Kasumi-1 (cell line): Measurements from ENCODE around the gene PDZD2.

Experiments
- DNase-seq, 2 experiments: peaks; one replicate each; lab custom pipeline; 2025; lab: John Stamatoyannopoulos, UW

PDZD2 gene

DNA sequence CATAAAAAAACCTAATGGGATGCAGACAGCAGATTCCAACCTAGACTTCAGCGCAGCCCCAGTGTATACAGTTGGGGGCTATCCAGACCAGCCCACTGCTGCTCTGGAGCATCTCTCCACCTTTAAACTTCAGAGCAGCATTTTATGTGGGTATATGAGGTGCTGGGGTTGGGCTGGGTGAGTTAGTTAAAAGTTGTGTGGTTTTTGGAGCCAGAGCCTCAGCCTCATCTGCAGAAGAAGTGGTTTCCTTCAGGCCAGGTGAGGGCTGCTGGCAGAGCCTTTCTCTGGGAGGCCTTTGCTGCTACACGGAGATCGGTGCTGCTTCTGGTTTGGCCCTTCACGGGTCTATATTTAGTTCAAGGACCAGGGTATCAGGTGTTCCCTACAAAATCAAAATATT, 228.3 kb downstream of the PDZD2 start:
- no peak for DNase-seq

DNA sequence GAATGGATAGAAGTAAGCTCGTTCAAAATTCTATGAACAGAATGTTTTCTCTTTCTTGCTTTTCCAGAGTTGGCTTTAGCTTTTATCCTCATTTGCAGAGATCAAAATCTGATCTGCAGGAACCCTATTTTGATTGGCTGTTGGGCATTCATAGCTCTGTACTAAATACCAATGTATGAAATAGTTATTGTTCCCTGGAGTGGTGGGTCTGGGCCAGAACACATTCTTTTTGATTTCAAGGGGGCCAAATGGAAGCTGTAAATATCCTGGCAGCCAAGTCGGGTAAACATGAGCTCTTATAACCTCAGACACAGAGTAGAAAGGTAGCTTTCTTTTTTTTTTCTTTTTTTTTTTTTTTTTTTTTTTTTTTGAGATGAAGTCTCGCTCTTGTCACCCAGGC, 241.5 kb downstream of the PDZD2 start:
- no peak for DNase-seq

- no peak for DNase-seq
These were observed 246.0 kb downstream of the PDZD2 start for GRCh38 chr5:31884896-31885295.

GRCh38 chr5:31886206-31886605, 247.3 kb downstream of the PDZD2 start:
- no peak for DNase-seq

DNA sequence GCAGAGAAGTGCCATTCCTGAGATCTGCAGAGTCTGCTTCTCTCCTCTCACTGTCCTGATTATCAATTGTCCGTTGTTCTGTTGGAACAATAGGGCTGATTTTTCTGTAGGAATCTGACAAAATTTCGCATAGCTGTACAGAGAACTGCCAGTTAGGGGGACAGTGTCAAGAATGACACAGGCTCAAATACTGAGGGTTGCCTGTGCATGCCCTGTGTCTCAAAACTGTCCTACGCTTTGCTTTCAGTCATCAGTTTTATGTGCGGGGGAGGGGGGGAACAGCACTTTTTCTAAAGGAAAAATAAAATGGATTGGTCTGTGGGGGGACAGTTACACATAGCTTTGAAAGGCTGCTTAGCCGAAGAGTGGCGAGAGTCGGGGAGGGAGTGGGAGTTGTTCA, 248.6 kb downstream of the PDZD2 start:
- no peak for DNase-seq

DNA sequence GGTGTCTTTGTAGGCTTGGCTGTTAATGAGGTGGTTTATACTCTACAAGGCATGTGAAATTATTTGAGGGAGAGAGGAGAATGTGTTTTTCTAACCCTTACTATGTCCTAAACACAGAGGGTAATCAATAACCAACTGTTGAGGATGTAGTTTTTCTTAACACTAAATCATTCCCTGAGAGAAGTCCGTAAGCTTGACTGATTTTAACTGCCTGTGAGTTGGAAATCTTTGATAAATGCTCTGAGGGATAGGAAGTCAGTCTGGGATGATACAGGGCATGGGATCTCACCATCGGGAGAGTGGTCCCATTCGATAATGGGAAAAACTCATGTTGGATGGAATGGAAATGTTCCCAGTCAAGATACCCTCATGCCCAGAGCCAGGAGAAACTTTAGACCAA, 249.6 kb downstream of the PDZD2 start:
- no peak for DNase-seq

- DNase-seq: no peak
These were observed 250.2 kb downstream of the PDZD2 start for GRCh38 chr5:31889001-31889561.

GRCh38 chr5:31890046-31890445, 251.1 kb downstream of the PDZD2 start:
- DNase-seq: no peak

GRCh38 chr5:31894141-31894540, 255.2 kb downstream of the PDZD2 start:
- DNase-seq: no peak

DNA sequence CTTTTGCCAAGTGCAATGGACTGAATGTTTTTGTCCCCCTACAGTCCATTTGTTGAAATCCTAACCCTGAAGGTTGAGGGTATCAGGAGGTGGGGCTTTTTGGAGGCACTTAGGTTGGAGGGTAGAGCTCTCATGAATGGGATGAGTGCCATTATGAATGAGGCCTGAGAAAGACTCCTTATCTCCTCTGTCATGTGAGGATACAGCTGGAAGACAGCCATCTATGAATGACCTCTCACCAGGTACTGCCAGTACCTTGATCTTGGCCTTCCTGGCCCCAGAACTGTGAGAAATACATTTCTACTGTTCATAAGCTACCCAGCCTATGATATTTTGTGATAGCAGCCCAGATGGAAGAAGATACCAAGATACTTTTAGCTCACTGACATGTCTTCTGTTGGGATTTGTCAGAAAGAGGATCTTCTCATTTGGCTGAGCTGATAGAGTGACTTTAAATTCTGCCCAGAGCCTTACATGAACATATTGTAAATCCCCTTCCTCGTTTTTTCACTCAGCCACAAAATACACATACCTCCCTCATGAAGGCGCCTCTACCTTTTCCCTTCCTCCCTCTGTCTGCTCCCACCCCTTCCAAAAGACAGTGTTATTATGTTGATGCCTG, 256.4 kb downstream of the PDZD2 start:
- DNase-seq: no peak

GRCh38 chr5:31898036-31898632, 259.2 kb downstream of the PDZD2 start:
- no peak for DNase-seq

DNA sequence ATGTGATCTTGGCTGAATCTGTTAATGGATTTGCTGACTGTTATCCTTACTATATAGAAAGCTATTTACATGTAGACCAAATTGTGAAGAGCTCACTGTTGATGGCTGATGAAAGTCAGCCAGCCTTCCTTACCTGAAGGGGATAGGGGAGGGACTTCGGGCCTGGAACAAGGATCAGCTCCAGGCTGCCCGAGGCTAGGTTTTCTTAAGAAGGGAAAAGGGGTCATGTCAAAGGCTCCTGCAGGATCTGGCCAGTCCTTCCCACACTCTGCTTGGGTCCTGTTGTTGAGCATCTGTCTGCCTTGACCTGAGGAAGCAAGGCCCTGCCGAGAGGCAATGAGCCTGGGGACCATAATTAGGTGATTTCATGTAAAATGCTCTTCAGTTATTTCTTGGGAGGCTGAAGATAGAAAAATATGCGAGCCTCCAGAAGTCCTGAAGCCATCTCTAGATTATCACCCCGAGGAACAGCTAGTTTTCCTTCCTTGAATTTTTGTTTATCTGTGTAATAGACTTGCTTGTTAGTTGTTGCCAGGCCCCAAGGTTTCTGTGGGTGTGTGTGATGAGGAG, 261.4 kb downstream of the PDZD2 start:
- no peak for DNase-seq

GRCh38 chr5:31901807-31902530, 263.0 kb downstream of the PDZD2 start:
- DNase-seq: no peak

GRCh38 chr5:31908396-31908795, 269.5 kb downstream of the PDZD2 start:
- DNase-seq: no peak

- DNase-seq: no peak
These were observed 270.1 kb downstream of the PDZD2 start for GRCh38 chr5:31909073-31909472.

DNA sequence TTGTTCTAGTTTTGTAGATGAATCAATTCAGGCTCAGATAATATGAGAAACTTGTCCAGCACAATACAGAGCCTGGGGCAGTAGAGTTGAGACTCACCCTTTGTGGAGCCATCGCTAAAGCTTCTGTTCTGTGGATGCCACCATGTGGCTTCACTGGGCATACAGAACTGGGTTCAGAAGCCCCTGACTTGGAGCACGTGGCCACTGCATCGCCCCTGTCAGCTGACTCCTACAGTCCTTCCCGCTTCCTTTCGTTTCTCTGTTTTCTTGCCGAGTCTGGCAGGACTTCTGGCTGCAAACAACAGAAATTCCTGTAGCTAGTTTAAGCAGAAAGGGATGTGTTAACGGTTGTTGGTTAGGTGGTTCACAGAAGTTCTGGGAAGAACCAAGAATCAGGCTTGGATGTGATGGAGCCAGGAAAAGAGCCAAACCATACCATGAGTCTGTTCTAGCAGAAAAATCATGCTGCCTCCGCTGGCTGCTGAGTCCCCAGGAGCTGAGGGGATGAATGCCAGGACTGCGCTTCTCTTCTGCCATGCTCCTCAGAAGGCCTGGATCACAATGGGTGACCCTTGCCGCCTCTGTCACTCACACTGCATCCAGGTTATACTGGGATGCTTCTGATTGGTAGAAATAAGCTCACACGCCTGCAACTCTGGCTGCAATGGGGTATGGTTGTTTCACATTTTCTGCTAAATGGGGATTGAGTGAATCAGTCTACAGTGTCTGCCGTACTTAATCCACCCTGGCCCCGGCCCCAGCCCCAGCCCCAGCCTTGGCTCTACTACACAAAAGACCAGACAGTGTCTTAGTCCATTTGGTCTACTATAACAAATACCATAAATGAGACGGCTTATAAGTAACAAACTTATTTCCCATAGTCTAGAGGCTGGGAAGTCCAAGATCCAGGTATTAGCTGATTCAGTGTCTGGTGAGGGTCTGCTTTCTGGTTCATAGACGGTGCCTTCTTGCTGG, 272.6 kb downstream of the PDZD2 start:
- no peak for DNase-seq

DNA sequence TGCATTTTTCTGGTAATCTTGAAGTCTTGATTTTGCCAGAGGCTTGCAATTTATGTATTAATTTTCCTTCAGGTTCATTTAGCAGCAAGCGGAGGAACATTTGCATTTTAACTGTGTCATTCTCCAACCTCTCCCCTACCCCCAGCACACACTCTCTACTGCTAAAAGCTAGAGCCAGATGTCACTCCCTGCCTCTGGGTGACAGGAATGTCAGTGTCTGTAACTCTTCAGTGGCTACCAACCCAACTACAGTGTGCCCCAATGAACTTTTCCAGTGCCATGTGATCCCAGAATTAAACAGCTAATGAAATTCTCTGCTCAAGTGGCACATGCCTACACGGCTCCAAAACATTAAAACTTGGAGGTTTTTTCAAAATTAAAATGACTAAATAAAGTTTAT, 274.9 kb downstream of the PDZD2 start:
- no peak for DNase-seq

DNA sequence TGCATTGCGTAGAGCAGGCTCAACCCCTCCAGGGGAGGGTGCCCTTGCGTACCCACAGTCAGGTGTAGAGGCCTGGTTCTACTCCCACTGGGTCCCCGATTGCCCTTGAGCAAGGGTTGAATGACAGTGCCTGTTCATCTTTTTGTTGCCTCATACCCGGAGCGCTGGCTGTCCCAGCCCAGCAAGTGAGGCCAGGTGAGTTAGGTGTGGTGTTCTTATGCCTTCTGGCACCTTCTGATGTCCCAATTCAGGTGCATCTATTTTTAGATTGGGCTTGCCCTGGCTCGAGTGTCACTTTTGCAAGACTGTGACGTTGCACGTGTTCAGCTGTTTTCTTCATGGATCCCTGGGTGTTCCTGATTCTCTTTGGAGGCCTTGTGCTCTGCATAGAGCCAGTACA, 277.4 kb downstream of the PDZD2 start:
- no peak for DNase-seq

GRCh38 chr5:31918739-31919138, 279.8 kb downstream of the PDZD2 start:
- no peak for DNase-seq

DNA sequence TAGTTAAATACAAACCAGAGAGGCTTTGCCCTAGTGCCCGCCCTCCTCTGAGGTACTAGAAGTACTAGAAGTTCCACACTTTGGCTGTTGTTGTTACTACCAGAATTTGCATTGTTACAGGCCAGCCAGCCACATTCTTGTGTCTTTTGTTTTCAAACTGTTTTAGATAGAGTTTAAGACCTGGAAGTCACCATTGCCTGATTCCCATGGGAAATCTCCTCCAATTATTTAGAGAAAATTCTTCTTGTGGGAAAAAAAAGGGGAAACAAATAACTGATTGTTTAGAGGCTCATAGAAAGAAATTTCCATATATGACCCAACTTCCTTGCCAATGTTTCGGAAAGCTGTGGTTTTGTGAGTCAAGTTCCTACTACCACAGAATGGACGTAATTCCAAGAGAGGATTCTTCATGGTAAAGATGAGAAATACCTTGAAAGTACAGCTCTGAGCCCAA, 282.9 kb downstream of the PDZD2 start:
- no peak for DNase-seq

DNA sequence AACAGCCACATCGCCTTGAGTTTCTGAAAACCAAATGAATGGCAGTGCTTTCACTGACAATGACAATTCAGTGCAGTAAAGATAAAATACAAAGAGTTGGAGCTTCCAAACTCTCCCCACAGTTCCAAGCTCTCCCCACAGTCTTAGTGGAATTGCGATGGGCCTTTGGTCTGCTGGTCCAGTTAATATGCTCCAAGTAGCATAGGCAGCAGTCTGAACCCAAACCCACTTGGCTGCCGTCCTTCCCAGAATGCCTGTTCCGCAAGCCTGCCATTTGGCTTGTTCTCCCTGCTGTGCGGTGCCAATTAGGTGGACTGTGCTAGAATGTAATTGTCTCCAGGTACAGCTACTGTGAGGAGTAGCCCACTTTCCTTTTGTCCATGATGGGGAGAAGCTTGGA, 285.1 kb downstream of the PDZD2 start:
- no peak for DNase-seq

DNA sequence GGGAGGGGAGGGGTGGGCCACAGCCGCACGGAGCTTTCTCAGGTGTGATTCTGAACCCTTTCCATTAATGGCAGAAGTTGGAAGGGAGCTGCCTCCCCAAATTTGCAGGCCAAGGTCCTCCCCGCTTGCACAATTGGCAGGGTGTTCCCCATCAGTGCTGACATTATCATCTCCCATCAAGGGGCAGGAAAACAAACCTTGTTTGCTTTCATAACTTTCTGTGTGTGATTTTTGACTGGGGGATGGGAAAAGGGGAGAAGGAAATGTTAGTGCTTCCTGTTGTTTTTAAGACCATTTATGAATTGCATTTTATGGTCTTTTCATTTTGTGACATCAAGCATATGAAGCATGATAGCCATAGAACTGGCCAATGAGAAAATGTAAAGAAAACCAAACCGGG, 292.9 kb downstream of the PDZD2 start:
- DNase-seq: no peak
